GM13977 (cell line): ENCODE data around the gene NKX3-2.

Source experiments
- DNase-seq: peaks from one replicate; pipeline ENCODE4 v3.0.0; 2012; ENCODE audit warnings: low spot score
- in situ Hi-C: fragments of 300-500 bp; cut with MboI; formaldehyde crosslinking; loops from one replicate; pipeline ENCODE4 v1.12.0; 2022; ENCODE audit warnings: low sequenced_read_pairs, low pct_unique_long_range_greater_than_20kb, mixed read lengths, inconsistent platforms; ENCODE audit not compliant: unreplicated experiment
- TF ChIP-seq, protein P1 (sequence below): IDR thresholded peaks from 2 replicates; pipeline ENCODE4 v1.5.1; 2012; ENCODE audit warnings: mild to moderate bottlenecking, control low read depth; ENCODE audit not compliant: insufficient read depth; ENCODE audit errors: extremely low read depth, missing control alignments

Gene NKX3-2

GRCh38 chr4:13493793-13494192 lies 50.5 kb downstream of the NKX3-2 start:
- in situ Hi-C loops: no loop called here
- DNase-seq: no peak
- TF ChIP-seq, protein P1, sequence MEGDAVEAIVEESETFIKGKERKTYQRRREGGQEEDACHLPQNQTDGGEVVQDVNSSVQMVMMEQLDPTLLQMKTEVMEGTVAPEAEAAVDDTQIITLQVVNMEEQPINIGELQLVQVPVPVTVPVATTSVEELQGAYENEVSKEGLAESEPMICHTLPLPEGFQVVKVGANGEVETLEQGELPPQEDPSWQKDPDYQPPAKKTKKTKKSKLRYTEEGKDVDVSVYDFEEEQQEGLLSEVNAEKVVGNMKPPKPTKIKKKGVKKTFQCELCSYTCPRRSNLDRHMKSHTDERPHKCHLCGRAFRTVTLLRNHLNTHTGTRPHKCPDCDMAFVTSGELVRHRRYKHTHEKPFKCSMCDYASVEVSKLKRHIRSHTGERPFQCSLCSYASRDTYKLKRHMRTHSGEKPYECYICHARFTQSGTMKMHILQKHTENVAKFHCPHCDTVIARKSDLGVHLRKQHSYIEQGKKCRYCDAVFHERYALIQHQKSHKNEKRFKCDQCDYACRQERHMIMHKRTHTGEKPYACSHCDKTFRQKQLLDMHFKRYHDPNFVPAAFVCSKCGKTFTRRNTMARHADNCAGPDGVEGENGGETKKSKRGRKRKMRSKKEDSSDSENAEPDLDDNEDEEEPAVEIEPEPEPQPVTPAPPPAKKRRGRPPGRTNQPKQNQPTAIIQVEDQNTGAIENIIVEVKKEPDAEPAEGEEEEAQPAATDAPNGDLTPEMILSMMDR: no peak

DNA sequence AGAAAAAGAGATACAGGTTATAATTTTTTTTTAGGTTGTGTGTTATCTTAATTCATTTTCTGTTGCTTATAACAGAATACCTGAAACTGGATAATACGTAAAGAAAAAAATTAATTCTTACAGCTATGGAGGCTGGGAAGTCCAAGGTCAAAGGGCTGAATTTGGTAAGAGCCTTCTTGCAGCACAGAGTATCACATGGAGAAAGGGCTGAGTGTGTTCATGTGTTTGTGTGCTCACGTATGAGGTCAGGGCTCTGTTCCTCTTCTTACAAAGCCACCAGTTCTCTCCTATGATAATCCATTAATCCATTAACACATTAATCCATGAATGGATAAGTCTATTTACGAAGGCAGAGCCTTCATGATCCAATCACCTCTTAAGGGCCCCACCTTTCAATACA lies 51.6 kb downstream of the NKX3-2 start:
- TF ChIP-seq, protein P1: no peak
- in situ Hi-C loops: no loop called here
- no peak for DNase-seq
